HG03025 (cell line): ENCODE data around the gene TRPM8.

Source experiments
- ATAC-seq: cut with Tn5 transposase; IDR thresholded peaks from one replicate; pipeline ENCODE4 v1.9.1; 2021; ENCODE audit warnings: mild to moderate bottlenecking, moderate library complexity; ENCODE audit not compliant: unreplicated experiment, low FRiP score

Gene TRPM8

GRCh38 chr2:234033174-234033573, 116.0 kb downstream of the TRPM8 start:
- ATAC-seq = no peak

GRCh38 chr2:234033885-234034284, 116.7 kb downstream of the TRPM8 start:
- no peak for ATAC-seq

GRCh38 chr2:234038076-234038802, 121.1 kb downstream of the TRPM8 start:
- no peak for ATAC-seq

GRCh38 chr2:234044157-234044556, 127.0 kb downstream of the TRPM8 start:
- no peak for ATAC-seq

- no peak for ATAC-seq
These were observed 129.3 kb downstream of the TRPM8 start for GRCh38 chr2:234046521-234046920.

GRCh38 chr2:234047361-234047760, 130.2 kb downstream of the TRPM8 start:
- ATAC-seq = no peak

GRCh38 chr2:234048049-234048448, 130.9 kb downstream of the TRPM8 start:
- no peak for ATAC-seq

- ATAC-seq = no peak
These were observed 133.4 kb downstream of the TRPM8 start, which contains the start of gene SPP2 for GRCh38 chr2:234050455-234051135. SPP2 (plus strand) TSS chr2:234050702; CDS start chr2:234050787, 85 bp downstream.

- no peak for ATAC-seq
These were observed 134.3 kb downstream of the TRPM8 start for GRCh38 chr2:234051374-234052070.

GRCh38 chr2:234058881-234059280, 141.7 kb downstream of the TRPM8 start:
- no peak for ATAC-seq

- no peak for ATAC-seq
These were observed 143.1 kb downstream of the TRPM8 start for GRCh38 chr2:234060236-234060635.

GRCh38 chr2:234061624-234062257, 144.6 kb downstream of the TRPM8 start:
- no peak for ATAC-seq

GRCh38 chr2:234066587-234066986, 149.4 kb downstream of the TRPM8 start:
- ATAC-seq = no peak
